Transverse colon (tissue), 4 donors: ENCODE results near the gene FOXN4. TPM values are rescaled to one million over a fixed set of nuclear protein-coding genes. Genes with fewer than 3 reads are reported as not detected.

Source experiments
- DNase-seq: peaks from one replicate; pipeline ENCODE4 v3.0.0-alpha.2; 2019
- H3K27ac ChIP-seq, 4 donors: fragments of 200-600 bp; sonication (generic); 2 replicates each; pipeline ENCODE4 v1.5.1; 2016 to 2018; ENCODE audit warnings: inconsistent platforms in 4 of 4
- H3K27me3 ChIP-seq: fragments of 200-600 bp; sonication (generic); 2 replicates; pipeline ENCODE4 v1.5.1; 2017; ENCODE audit warnings: inconsistent platforms
- H3K36me3 ChIP-seq, 4 donors: fragments of 200-600 bp; sonication (generic); 2 replicates each; pipeline ENCODE4 v1.5.1; 2017 to 2019; ENCODE audit warnings: inconsistent platforms in 4 of 4
- H3K4me1 ChIP-seq, 4 donors: fragments of 200-600 bp; sonication (generic); 2 replicates each; pipeline ENCODE4 v1.5.1; 2017 to 2020; ENCODE audit warnings: inconsistent platforms in 4 of 4
- H3K4me3 ChIP-seq, 4 donors: fragments of 200-600 bp; sonication (generic); 1 replicate in 1 of 4; 2 replicates in 3 of 4; pipeline versions ENCODE4 v1.5.1 to v1.6.1; 2017 to 2019; ENCODE audit warnings: inconsistent platforms in 4 of 4
- H3K9me3 ChIP-seq, 2 donors: fragments of 200-600 bp; sonication (generic); 2 replicates each; pipeline ENCODE4 v1.5.1; 2017 to 2019; ENCODE audit warnings: inconsistent platforms in 2 of 2
- CTCF ChIP-seq, 5 experiments: fragments of 200-600 bp in 3 of 5; fragments of 450-650 bp in 2 of 5; sonication (generic) in 3 of 5; IDR thresholded peaks; 1 replicate in 2 of 5; 2 replicates in 3 of 5; pipeline ENCODE4 v1.5.1; 2016 to 2017; ENCODE audit warnings: antibody characterized with exemption in 5 of 5, inconsistent platforms in 3 of 5, mild to moderate bottlenecking in 2 of 5, moderate library complexity in 1 of 5
- EP300 ChIP-seq: sonication (generic); formaldehyde crosslinking; IDR thresholded peaks from one replicate; pipeline ENCODE4 v1.6.1; 2017; ENCODE audit warnings: antibody characterized with exemption, low read depth
- POLR2A ChIP-seq: fragments of 450-650 bp; IDR thresholded peaks from one replicate; pipeline ENCODE4 v1.6.1; 2016; ENCODE audit warnings: antibody characterized with exemption, mild to moderate bottlenecking, moderate library complexity
- POLR2AphosphoS5 ChIP-seq, 3 donors: sonication (generic); formaldehyde crosslinking; IDR thresholded peaks; one replicate each; pipeline ENCODE4 v1.6.1; 2016; ENCODE audit warnings: antibody characterized with exemption in 3 of 3
- WGBS, 2 donors: methylation state at CpG; one replicate each; pipeline ENCODE4 v1.1.5; 2018; ENCODE audit warnings: low coverage in 1 of 2; 5-methylcytosine and 5-hydroxymethylcytosine counted together
- in situ Hi-C, 4 donors: fragments of 200-750 bp; cut with MboI; loops; one replicate each; pipeline versions ENCODE4 v1.15.0 to v1.15.1; 2017; ENCODE audit warnings: low sequenced_read_pairs in 3 of 4, low pct_ligation_motif_present in 1 of 4, low pct_unique_long_range_greater_than_20kb in 1 of 4
- intact Hi-C: fragments of 100-400 bp; cut with DNase I; formaldehyde crosslinking; loops from one replicate; pipeline ENCODE4 v1.15.1; 2023; ENCODE audit warnings: low total_unique reads
- total RNA-seq, 4 donors: library from RNA; depleted of rRNA; stranded (reverse); fragments of >200 nt; gene quantifications; one replicate each; pipeline ENCODE4 v1.1.0, GENCODE V29; 2016

FOXN4 gene
- total RNA-seq, 4 donors from 2014 or later: not detected

GRCh38 chr12:109269428-109269827, 39.7 kb downstream of the FOXN4 start:
- H3K4me3 ChIP-seq: no peak overlapping the region
- 62 to 71% methylated on average over 3 of the region's 3 CpGs for WGBS, 2 donors
- in situ Hi-C loops (loop anchor here (5.0 to 10.0 kb wide), 2 partner anchors 115 to 118 kb away; no protein-coding TSS in a partner anchor), intact Hi-C loops (no loop called here)
- no peak for DNase-seq
- no peak for TF ChIP-seq POLR2AphosphoS5 (IDR thresholded peaks at IDR 0.05)
- TF ChIP-seq CTCF (IDR thresholded peaks at IDR 0.05): no peak
- TF ChIP-seq POLR2A: no peak
- TF ChIP-seq EP300: no peak
- no peak overlapping the region for H3K27ac ChIP-seq
- no peaks in the 10 kb centered on the region for H3K27me3 ChIP-seq
- peaks cover 0 to 16% (median 2%) of the 10 kb centered on the region in 4 donors for H3K36me3 ChIP-seq
- H3K9me3 ChIP-seq: no peaks in the 10 kb centered on the region
- peaks cover 0 to 9% (median 2%) of the 10 kb centered on the region in 4 donors for H3K4me1 ChIP-seq

- intact Hi-C loops (no loop called here), in situ Hi-C loops (loop anchor here (5.0 to 10.0 kb wide), 2 partner anchors 116 to 118 kb away; no protein-coding TSS in a partner anchor)
- Histone ChIP-seq H3K27ac (no peak overlapping the region), H3K27me3 (no peaks in the 10 kb centered on the region), H3K36me3 (peaks cover 0 to 16% (median 2%) of the 10 kb centered on the region in 4 donors), H3K4me3 (no peak overlapping the region), H3K4me1 (peaks cover 0 to 10% (median 3%) of the 10 kb centered on the region in 4 donors), H3K9me3 (no peaks in the 10 kb centered on the region)
- TF ChIP-seq EP300 (no peak), CTCF (IDR thresholded peaks at IDR 0.05) (no peak), POLR2A (no peak), POLR2AphosphoS5 (IDR thresholded peaks at IDR 0.05) (no peak)
- WGBS, 2 donors: 94% methylated on average over 4 of the region's 4 CpGs; no CpG with 5 or more reads in 1 of the 2 donors
- no peak for DNase-seq
These were observed 40.2 kb downstream of the FOXN4 start for GRCh38 chr12:109268896-109269295.

DNA sequence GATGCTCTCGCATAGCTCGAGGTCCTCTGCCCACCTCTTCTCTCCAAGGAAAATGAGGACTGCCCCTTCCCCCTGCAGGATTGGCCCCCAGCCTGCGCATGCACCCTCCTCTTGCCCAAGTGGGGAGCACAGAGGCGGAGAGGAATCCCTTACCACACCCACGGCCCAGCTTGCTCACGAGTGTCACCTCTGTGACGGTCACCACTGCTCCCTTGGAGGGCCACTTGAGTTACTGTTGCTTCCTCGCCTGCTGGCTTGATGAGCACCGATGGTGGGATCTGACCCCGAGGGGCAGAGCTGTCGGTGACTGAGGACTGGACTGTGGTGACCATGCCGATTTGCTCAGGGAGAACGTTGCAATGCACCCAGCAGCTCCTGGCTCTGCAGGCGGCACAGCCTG, 41.7 kb downstream of the FOXN4 start:
- 91 to 94% methylated on average over 2 to 13 of the region's 14 CpGs for WGBS, 2 donors
- in situ Hi-C loops: loop anchor here (5.0 to 10.0 kb wide), 2 partner anchors 117 to 120 kb away; no protein-coding TSS in a partner anchor
- peaks cover 0 to 10% (median 3%) of the 10 kb centered on the region in 4 donors for H3K4me1 ChIP-seq
- peak overlapping the region in 1 of 4 donors; percentile 71 for H3K27ac ChIP-seq
- intact Hi-C loops: loop anchor here (2.0 kb wide), 1 partner anchor 119 kb away; no protein-coding TSS in a partner anchor
- no peak for DNase-seq
- H3K36me3 ChIP-seq: peaks cover 0 to 16% (median 3%) of the 10 kb centered on the region in 4 donors
- no peak for TF ChIP-seq CTCF (IDR thresholded peaks at IDR 0.05)
- no peak for TF ChIP-seq EP300
- TF ChIP-seq POLR2AphosphoS5 (IDR thresholded peaks at IDR 0.05): no peak
- no peak for TF ChIP-seq POLR2A
- no peaks in the 10 kb centered on the region for H3K9me3 ChIP-seq
- no peak overlapping the region for H3K4me3 ChIP-seq
- H3K27me3 ChIP-seq: no peaks in the 10 kb centered on the region

- Histone ChIP-seq H3K4me3 (no peak overlapping the region), H3K36me3 (peaks cover 0 to 17% (median 6%) of the 10 kb centered on the region in 4 donors), H3K4me1 (peaks cover 0 to 10% (median 3%) of the 10 kb centered on the region in 4 donors), H3K9me3 (no peaks in the 10 kb centered on the region), H3K27me3 (no peaks in the 10 kb centered on the region), H3K27ac (peak overlapping the region in 3 of 4 donors; percentile 2 to 71 (median 4))
- WGBS, 2 donors: 78 to 83% methylated on average over 4 to 15 of the region's 16 CpGs
- TF ChIP-seq CTCF (IDR thresholded peaks at IDR 0.05): no peak
- peak in 2 of 3 donors; percentile 8 to 38 for TF ChIP-seq POLR2AphosphoS5 (IDR thresholded peaks at IDR 0.05)
- TF ChIP-seq POLR2A: no peak
- DNase-seq: no peak
- in situ Hi-C loops: loop anchor here (5.0 to 10.0 kb wide), 2 partner anchors 119 to 121 kb away; no protein-coding TSS in a partner anchor
- intact Hi-C loops: loop anchor here (2.0 kb wide), 1 partner anchor 121 kb away; no protein-coding TSS in a partner anchor
These were observed 42.8 kb downstream of the FOXN4 start for GRCh38 chr12:109266106-109266879.
